Neural crest cell (in vitro differentiated cells): ENCODE data around the gene SEMA3C. TPM values are rescaled to one million over a fixed set of nuclear protein-coding genes. Genes with fewer than 3 reads are reported as not detected.

Source experiments
- DNase-seq: peaks from one replicate; pipeline ENCODE4 v3.0.0; 2021; ENCODE audit warnings: low read depth, mixed read lengths, low spot score
- H3K27ac Mint-ChIP-seq: one replicate; pipeline ENCODE4 v1.8.0; 2021; ENCODE audit warnings: mild to moderate bottlenecking, mixed read lengths; ENCODE audit not compliant: unreplicated experiment
- H3K27me3 Mint-ChIP-seq: 2 replicates; pipeline ENCODE4 v1.8.0; 2021; ENCODE audit warnings: low read depth, mild to moderate bottlenecking, mixed read lengths
- H3K36me3 Mint-ChIP-seq: 2 replicates; pipeline ENCODE4 v1.8.0; 2021; ENCODE audit warnings: low read depth, mild to moderate bottlenecking, mixed read lengths
- H3K4me1 Mint-ChIP-seq: 2 replicates; pipeline ENCODE4 v1.8.0; 2021; ENCODE audit warnings: mixed read lengths
- H3K4me3 Mint-ChIP-seq: one replicate; pipeline ENCODE4 v1.8.0; 2021; ENCODE audit warnings: mild to moderate bottlenecking, mixed read lengths
- H3K9me3 Mint-ChIP-seq: 2 replicates; pipeline ENCODE4 v1.8.0; 2021; ENCODE audit warnings: mixed read lengths
- CTCF ChIP-seq: fragments of 200-600 bp; sonication (generic); conservative IDR thresholded peaks from 2 replicates; pipeline ENCODE4 v1.5.0; 2021; ENCODE audit warnings: antibody characterized with exemption, mild to moderate bottlenecking
- total RNA-seq: library from RNA; stranded (reverse); gene quantifications from 2 replicates; pipeline ENCODE4 v1.2.1, GENCODE V29; 2021

Gene SEMA3C
- total RNA-seq, 1 donor from 2014 or later, result 36.6 TPM

- Mint-ChIP-seq H3K4me3 (no peak overlapping the region), H3K4me1 (peaks cover 29% of the 10 kb centered on the region), H3K36me3 (no peaks in the 10 kb centered on the region), H3K27me3 (no peaks in the 10 kb centered on the region), H3K27ac (peak overlapping the region; percentile 51), H3K9me3 (no peaks in the 10 kb centered on the region)
- DNase-seq, result no peak
- TF ChIP-seq CTCF, result no peak
These were observed 41.9 kb downstream of the SEMA3C start for GRCh38 chr7:80876894-80877414.

GRCh38 chr7:80875537-80876120 lies 43.2 kb downstream of the SEMA3C start:
- Mint-ChIP-seq H3K4me1 (peaks cover 27% of the 10 kb centered on the region), H3K36me3 (no peaks in the 10 kb centered on the region), H3K4me3 (no peak overlapping the region), H3K27ac (no peak overlapping the region), H3K27me3 (no peaks in the 10 kb centered on the region), H3K9me3 (no peaks in the 10 kb centered on the region)
- TF ChIP-seq CTCF, result no peak
- no peak for DNase-seq

- no peaks in the 10 kb centered on the region for H3K27me3 Mint-ChIP-seq
- H3K36me3 Mint-ChIP-seq, result no peaks in the 10 kb centered on the region
- DNase-seq, result no peak
- no peak overlapping the region for H3K27ac Mint-ChIP-seq
- TF ChIP-seq CTCF, result no peak
- H3K9me3 Mint-ChIP-seq, result no peaks in the 10 kb centered on the region
- peaks cover 16% of the 10 kb centered on the region for H3K4me1 Mint-ChIP-seq
- no peak overlapping the region for H3K4me3 Mint-ChIP-seq
These were observed 45.7 kb downstream of the SEMA3C start for GRCh38 chr7:80873140-80873539.

GRCh38 chr7:80871228-80871627 lies 47.6 kb downstream of the SEMA3C start:
- H3K9me3 Mint-ChIP-seq, result no peaks in the 10 kb centered on the region
- H3K27me3 Mint-ChIP-seq, result no peaks in the 10 kb centered on the region
- H3K36me3 Mint-ChIP-seq, result no peaks in the 10 kb centered on the region
- DNase-seq, result no peak
- no peak overlapping the region for H3K4me3 Mint-ChIP-seq
- no peak overlapping the region for H3K27ac Mint-ChIP-seq
- TF ChIP-seq CTCF, result no peak
- H3K4me1 Mint-ChIP-seq, result peaks cover 11% of the 10 kb centered on the region

GRCh38 chr7:80870813-80871212 lies 48.0 kb downstream of the SEMA3C start:
- Mint-ChIP-seq H3K27me3 (no peaks in the 10 kb centered on the region), H3K4me3 (no peak overlapping the region), H3K36me3 (no peaks in the 10 kb centered on the region), H3K4me1 (peaks cover 11% of the 10 kb centered on the region), H3K27ac (no peak overlapping the region), H3K9me3 (no peaks in the 10 kb centered on the region)
- no peak for TF ChIP-seq CTCF
- no peak for DNase-seq
